ENCODE measurements around the gene NFIB.

DNA sequence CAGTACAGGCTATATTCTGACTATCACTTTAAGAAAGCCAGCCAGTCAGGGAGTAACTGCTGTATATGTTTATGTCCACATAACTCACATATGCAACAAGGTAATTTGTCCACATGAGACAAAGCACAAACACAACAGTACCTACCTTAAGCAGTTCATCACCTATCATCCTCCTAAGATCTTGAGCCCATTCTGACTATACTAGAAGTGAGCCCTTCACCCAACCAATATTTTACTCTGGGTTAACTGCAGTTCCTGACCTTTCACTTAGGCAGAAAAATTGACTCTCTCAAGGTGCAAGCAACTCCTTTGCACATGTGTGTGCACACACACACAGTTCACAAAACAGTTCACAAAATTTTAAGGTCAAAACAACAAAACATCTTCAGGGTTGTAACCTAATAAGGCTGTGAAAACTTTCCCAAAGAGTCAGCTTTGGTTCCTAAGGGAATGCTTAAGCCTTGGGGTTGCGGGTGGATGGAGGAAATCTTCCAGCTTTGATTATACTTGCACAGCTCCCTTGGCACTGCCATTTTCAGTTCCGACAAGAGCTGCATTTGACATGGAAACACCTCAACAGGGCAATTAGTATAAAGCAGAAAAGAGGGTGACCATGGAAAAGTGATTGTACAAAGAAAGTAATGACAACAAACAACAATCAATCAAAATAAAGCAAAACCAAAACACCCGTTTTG lies 215.3 kb downstream of the NFIB start:
- TF ChIP-seq, protein P1, sequence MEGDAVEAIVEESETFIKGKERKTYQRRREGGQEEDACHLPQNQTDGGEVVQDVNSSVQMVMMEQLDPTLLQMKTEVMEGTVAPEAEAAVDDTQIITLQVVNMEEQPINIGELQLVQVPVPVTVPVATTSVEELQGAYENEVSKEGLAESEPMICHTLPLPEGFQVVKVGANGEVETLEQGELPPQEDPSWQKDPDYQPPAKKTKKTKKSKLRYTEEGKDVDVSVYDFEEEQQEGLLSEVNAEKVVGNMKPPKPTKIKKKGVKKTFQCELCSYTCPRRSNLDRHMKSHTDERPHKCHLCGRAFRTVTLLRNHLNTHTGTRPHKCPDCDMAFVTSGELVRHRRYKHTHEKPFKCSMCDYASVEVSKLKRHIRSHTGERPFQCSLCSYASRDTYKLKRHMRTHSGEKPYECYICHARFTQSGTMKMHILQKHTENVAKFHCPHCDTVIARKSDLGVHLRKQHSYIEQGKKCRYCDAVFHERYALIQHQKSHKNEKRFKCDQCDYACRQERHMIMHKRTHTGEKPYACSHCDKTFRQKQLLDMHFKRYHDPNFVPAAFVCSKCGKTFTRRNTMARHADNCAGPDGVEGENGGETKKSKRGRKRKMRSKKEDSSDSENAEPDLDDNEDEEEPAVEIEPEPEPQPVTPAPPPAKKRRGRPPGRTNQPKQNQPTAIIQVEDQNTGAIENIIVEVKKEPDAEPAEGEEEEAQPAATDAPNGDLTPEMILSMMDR (IDR thresholded peaks at IDR 0.05; ENCODE audit: low read length) = no peak
- TF ChIP-seq EZH2phosphoT487 (IDR thresholded peaks at IDR 0.05; ENCODE audit: low read length) = no peak
